Fibroblast of skin of back (primary cell): ENCODE results near the gene CCDC92B.
"Not testable (repeated sequence)": the region's sequence is repeated elsewhere in the genome, so short reads cannot be mapped to it uniquely, and the experiment has no call there.

Experiments used
- DNase-seq: peaks from one replicate; pipeline ENCODE4 v3.0.0-alpha.2; 2013

The CCDC92B gene

GRCh38 chr17:2701996-2702741, 47.3 kb downstream of the CCDC92B start:
- DNase-seq = no peak

- DNase-seq = no peak
These were observed 48.1 kb downstream of the CCDC92B start for GRCh38 chr17:2701161-2701995.

GRCh38 chr17:2700491-2701141, 48.8 kb downstream of the CCDC92B start:
- DNase-seq = no peak

- DNase-seq = no peak
These were observed 49.4 kb downstream of the CCDC92B start for GRCh38 chr17:2700030-2700490.

GRCh38 chr17:2699216-2699805, 50.1 kb downstream of the CCDC92B start:
- DNase-seq = not testable (repeated sequence)

- DNase-seq = no peak
These were observed 51.8 kb downstream of the CCDC92B start for GRCh38 chr17:2697611-2698162.

GRCh38 chr17:2695961-2696760, 53.3 kb downstream of the CCDC92B start:
- no peak for DNase-seq

- no peak for DNase-seq
These were observed 54.0 kb downstream of the CCDC92B start for GRCh38 chr17:2695243-2695960.

GRCh38 chr17:2694381-2695242, 54.8 kb downstream of the CCDC92B start:
- DNase-seq = no peak

- DNase-seq = no peak
These were observed 55.7 kb downstream of the CCDC92B start for GRCh38 chr17:2693561-2694380.

- DNase-seq = no peak
These were observed 56.7 kb downstream of the CCDC92B start for GRCh38 chr17:2692781-2693135.

GRCh38 chr17:2691965-2692780, 57.3 kb downstream of the CCDC92B start:
- no peak for DNase-seq

- no peak for DNase-seq
These were observed 58.2 kb downstream of the CCDC92B start for GRCh38 chr17:2691069-2691871.

- no peak for DNase-seq
These were observed 59.0 kb downstream of the CCDC92B start for GRCh38 chr17:2690165-2691068.

GRCh38 chr17:2689411-2690164, 59.9 kb downstream of the CCDC92B start:
- DNase-seq = no peak
